ENCODE measurements around the gene RGL2. TPM values are rescaled to one million over a fixed set of nuclear protein-coding genes. Genes with fewer than 3 reads are reported as not detected.

The RGL2 gene
- total RNA-seq, 2 experiments from 2014 or later = 22.2 to 23.2 TPM

GRCh38 chr6:33318426-33319073, 19.8 kb upstream of the RGL2 start:
- ChIA-PET CTCF (interaction anchor here (0.5 to 1.4 kb wide), 6 partner anchors 18 to 1667 kb away, joined by 3 to 4 read pairs (median 3); partner anchors contain the start of gene RGL2), POLR2A (interaction anchor here (0.6 to 2.0 kb wide), 11 partner anchors 19 to 1628 kb away, joined by 3 to 20 read pairs (median 6); partner anchors contain the start of genes B3GALT4, RGL2, RPS18 and VPS52)

GRCh38 chr6:33317669-33318425, 19.1 kb upstream of the RGL2 start, which contains the start of gene ZBTB22:
TSS of gene ZBTB22 (minus strand) at chr6:33317744. CDS start at chr6:33316916, 828 bp downstream.
- ChIA-PET POLR2A (interaction anchor here (0.6 to 2.0 kb wide), 14 partner anchors 19 to 1628 kb away, joined by 3 to 20 read pairs (median 6); partner anchors contain the start of genes B3GALT4, RGL2, RPS18 and VPS52), CTCF (interaction anchor here (0.5 to 1.4 kb wide), 6 partner anchors 17 to 1666 kb away, joined by 3 to 4 read pairs (median 3); partner anchors contain the start of gene RGL2)

GRCh38 chr6:33317419-33317668, 18.6 kb upstream of the RGL2 start:
- POLR2A ChIA-PET = interaction anchor here (0.6 to 2.0 kb wide), 6 partner anchors 40 to 346 kb away, joined by 3 to 7 read pairs (median 6); partner anchors contain the start of genes B3GALT4, RPS18, VPS52 and ZBTB9
- CTCF ChIA-PET = interaction anchor here (1.0 to 2.0 kb wide), 4 partner anchors 18 to 101 kb away, joined by 3 to 6 read pairs (median 4); partner anchors contain the start of genes B3GALT4 and RGL2

- CTCF ChIA-PET = interaction anchor here (0.7 to 2.0 kb wide), 4 partner anchors 18 to 102 kb away, joined by 3 to 6 read pairs (median 3); partner anchors contain the start of genes B3GALT4, CUTA and RGL2
- POLR2A ChIA-PET = interaction anchor here (0.6 to 2.0 kb wide), 4 partner anchors 40 to 345 kb away, joined by 3 to 7 read pairs (median 4); partner anchors contain the start of genes B3GALT4 and ZBTB9
Measured at GRCh38 chr6:33316603-33317418, 18.1 kb upstream of the RGL2 start.

GRCh38 chr6:33315793-33316602, 17.3 kb upstream of the RGL2 start:
- POLR2A ChIA-PET = no interaction called here
- CTCF ChIA-PET = interaction anchor here (0.7 to 2.0 kb wide), 2 partner anchors 38 to 102 kb away, joined by 3 to 6 read pairs; partner anchors contain the start of genes B3GALT4 and CUTA

- POLR2A ChIA-PET = no interaction called here
- CTCF ChIA-PET = interaction anchor here (2.0 kb wide), 1 partner anchor 38 kb away, joined by 6 read pairs; the partner anchor contains the start of gene B3GALT4
Measured at GRCh38 chr6:33314943-33315792, 16.4 kb upstream of the RGL2 start.

GRCh38 chr6:33314515-33314942, 15.8 kb upstream of the RGL2 start:
- POLR2A ChIA-PET = no interaction called here
- CTCF ChIA-PET = no interaction called here

GRCh38 chr6:33313709-33314514, 15.2 kb upstream of the RGL2 start, which contains the start of gene TAPBP:
TSS of gene TAPBP (minus strand) at chr6:33314078. CDS start at chr6:33314041, 37 bp downstream.
- CTCF ChIA-PET = interaction anchor here (0.6 to 4.1 kb wide), 5 partner anchors 13 to 50 kb away, joined by 3 to 36 read pairs (median 8); partner anchors contain the start of genes B3GALT4, PFDN6, RGL2 and WDR46
- POLR2A ChIA-PET = interaction anchor here (1.1 to 2.0 kb wide), 5 partner anchors 13 to 342 kb away, joined by 3 to 10 read pairs (median 6); partner anchors contain the start of gene WDR46

- ChIA-PET POLR2A (interaction anchor here (0.7 to 2.0 kb wide), 8 partner anchors 12 to 341 kb away, joined by 3 to 10 read pairs (median 6); partner anchors contain the start of genes RGL2, RPS18, VPS52 and WDR46), CTCF (interaction anchor here (0.6 to 4.1 kb wide), 5 partner anchors 13 to 50 kb away, joined by 3 to 36 read pairs (median 8); partner anchors contain the start of genes B3GALT4, PFDN6, RGL2 and WDR46)
Measured at GRCh38 chr6:33313105-33313708, 14.5 kb upstream of the RGL2 start.

- CTCF ChIA-PET = interaction anchor here (0.9 to 4.1 kb wide), 6 partner anchors 11 to 115 kb away, joined by 3 to 36 read pairs (median 6); partner anchors contain the start of genes B3GALT4 and RGL2
- POLR2A ChIA-PET = interaction anchor here (0.7 to 2.0 kb wide), 10 partner anchors 11 to 341 kb away, joined by 3 to 10 read pairs (median 6); partner anchors contain the start of genes B3GALT4, RGL2, RPS18 and VPS52
Measured at GRCh38 chr6:33312361-33313104, 13.8 kb upstream of the RGL2 start.

GRCh38 chr6:33306356-33306755, 7.6 kb upstream of the RGL2 start:
- POLR2A ChIA-PET = no interaction called here
- CTCF ChIA-PET = no interaction called here

- POLR2A ChIA-PET = no interaction called here
- CTCF ChIA-PET = no interaction called here
Measured at GRCh38 chr6:33305052-33305451, 6.3 kb upstream of the RGL2 start.

GRCh38 chr6:33304216-33304615, 5.5 kb upstream of the RGL2 start:
- POLR2A ChIA-PET = no interaction called here
- CTCF ChIA-PET = no interaction called here

GRCh38 chr6:33301877-33302276, 3.1 kb upstream of the RGL2 start:
- CTCF ChIA-PET = interaction anchor here (0.6 to 4.1 kb wide), 5 partner anchors 10 to 54 kb away, joined by 3 to 36 read pairs (median 4); partner anchors contain the start of genes B3GALT4, PFDN6 and WDR46
- POLR2A ChIA-PET = interaction anchor here (0.6 to 1.9 kb wide), 2 partner anchors 11 to 24 kb away, joined by 10 to 11 read pairs; partner anchors contain the start of gene TAPBP
